Measurements from ENCODE around the gene PMM1. TPM values are rescaled to one million over a fixed set of nuclear protein-coding genes. Genes with fewer than 3 reads are reported as not detected.

PMM1 gene
- total RNA-seq, 4 donors from 2014 or later, result 44.0 to 60.4 (median 50.1) TPM

GRCh38 chr22:41571786-41572185 is 17.9 kb downstream of the PMM1 start:
- intact Hi-C loops (cut with DNase I; ENCODE audit: low total_unique reads), result no loop called here
- no peak overlapping the region for H3K4me3 ChIP-seq (ENCODE audit: low read depth, poor library complexity, severe bottlenecking)
- WGBS, 2 donors, result 94 to 96% methylated on average over 12 to 14 of the region's 14 CpGs
- no peak for DNase-seq (ENCODE audit: low spot score in 2 of 2)
- TF ChIP-seq CTCF (IDR thresholded peaks at IDR 0.05) (no peak), POLR2A (IDR thresholded peaks at IDR 0.05) (no peak)

- TF ChIP-seq POLR2A (IDR thresholded peaks at IDR 0.05) (no peak), CTCF (IDR thresholded peaks at IDR 0.05) (no peak)
- intact Hi-C loops (cut with DNase I; ENCODE audit: low total_unique reads), result no loop called here
- WGBS, 2 donors, result 62 to 69% methylated on average over 3 of the region's 3 CpGs
- no peak for DNase-seq (ENCODE audit: low spot score in 2 of 2)
- H3K4me3 ChIP-seq (ENCODE audit: low read depth, poor library complexity, severe bottlenecking), result no peak overlapping the region
These were observed 19.4 kb downstream of the PMM1 start for GRCh38 chr22:41570221-41570620.

- no peak for DNase-seq (ENCODE audit: low spot score in 2 of 2)
- WGBS, 2 donors, result 80 to 83% methylated on average over 7 of the region's 7 CpGs
- intact Hi-C loops (cut with DNase I; ENCODE audit: low total_unique reads), result no loop called here
- H3K4me3 ChIP-seq (ENCODE audit: low read depth, poor library complexity, severe bottlenecking), result no peak overlapping the region
- TF ChIP-seq POLR2A (IDR thresholded peaks at IDR 0.05) (no peak), CTCF (IDR thresholded peaks at IDR 0.05) (no peak)
These were observed 20.8 kb downstream of the PMM1 start for GRCh38 chr22:41568811-41569210.

- DNase-seq (ENCODE audit: low spot score in 2 of 2), result no peak
- TF ChIP-seq POLR2A (IDR thresholded peaks at IDR 0.05) (no peak), CTCF (IDR thresholded peaks at IDR 0.05) (no peak)
- intact Hi-C loops (cut with DNase I; ENCODE audit: low total_unique reads), result no loop called here
- WGBS, 2 donors, result 70 to 72% methylated on average over 3 of the region's 3 CpGs
- no peak overlapping the region for H3K4me3 ChIP-seq (ENCODE audit: low read depth, poor library complexity, severe bottlenecking)
These were observed 22.2 kb downstream of the PMM1 start for GRCh38 chr22:41567512-41567768.

- 46 to 50% methylated on average over 8 of the region's 8 CpGs for WGBS, 2 donors
- no peak for DNase-seq (ENCODE audit: low spot score in 2 of 2)
- no peak for TF ChIP-seq CTCF (IDR thresholded peaks at IDR 0.05)
- TF ChIP-seq POLR2A (IDR thresholded peaks at IDR 0.05), result no peak
These were observed 24.1 kb downstream of the PMM1 start for GRCh38 chr22:41565403-41566054.

GRCh38 chr22:41564563-41564962 is 25.1 kb downstream of the PMM1 start:
- DNase-seq (ENCODE audit: low spot score in 2 of 2), result no peak
- no peak overlapping the region for H3K4me3 ChIP-seq (ENCODE audit: low read depth, poor library complexity, severe bottlenecking)
- intact Hi-C loops (cut with DNase I; ENCODE audit: low total_unique reads), result no loop called here
- WGBS, 2 donors, result 89 to 91% methylated on average over 8 of the region's 8 CpGs
- TF ChIP-seq CTCF (IDR thresholded peaks at IDR 0.05) (no peak), POLR2A (IDR thresholded peaks at IDR 0.05) (no peak)

More at GRCh38 chr22:41565403-41566054, 24.1 kb downstream of the PMM1 start:
- intact Hi-C loops (cut with DNase I; ENCODE audit: low total_unique reads), result no loop called here
- no peak overlapping the region for H3K4me3 ChIP-seq (ENCODE audit: low read depth, poor library complexity, severe bottlenecking)
